MM.1S (cell line): ENCODE data around the gene MIEF1.

Experiments used
- DNase-seq: peaks from one replicate; pipeline ENCODE4 v3.0.0-alpha.2; 2015
- H2AFZ ChIP-seq: fragments of 300-600 bp; sonication (generic); 2 replicates; pipeline ENCODE4 v1.6.0; 2016; ENCODE audit warnings: antibody characterized with exemption, low read length
- H3F3A ChIP-seq: fragments of 300-600 bp; sonication (generic); 2 replicates; pipeline ENCODE4 v1.6.1; 2016; ENCODE audit warnings: mild to moderate bottlenecking, antibody characterized with exemption, low read length, moderate library complexity, mixed read lengths; ENCODE audit not compliant: insufficient read depth
- H3K27ac ChIP-seq: fragments of 300-600 bp; sonication (generic); 2 replicates; pipeline ENCODE4 v1.5.1; 2016; ENCODE audit warnings: mild to moderate bottlenecking, low read length
- H3K27me3 ChIP-seq: fragments of 300-600 bp; sonication (generic); replicated peaks from 2 replicates; pipeline ENCODE4 v1.6.0; 2016; ENCODE audit warnings: low read length; ENCODE audit not compliant: insufficient read depth
- H3K36me3 ChIP-seq: fragments of 300-600 bp; sonication (generic); replicated peaks from 2 replicates; pipeline ENCODE4 v1.6.1; 2016; ENCODE audit warnings: mild to moderate bottlenecking, low read length, mixed read lengths; ENCODE audit not compliant: insufficient read depth
- H3K4me1 ChIP-seq: fragments of 300-600 bp; sonication (generic); 2 replicates; pipeline ENCODE4 v1.6.1; 2016; ENCODE audit warnings: low read length, mixed read lengths
- H3K4me2 ChIP-seq: fragments of 300-600 bp; sonication (generic); 2 replicates; pipeline ENCODE4 v1.6.0; 2016; ENCODE audit warnings: low read depth, low read length
- H3K4me3 ChIP-seq: fragments of 300-600 bp; sonication (generic); 2 replicates; pipeline ENCODE4 v1.5.1; 2016; ENCODE audit warnings: low read length, mixed read lengths
- H3K79me2 ChIP-seq: fragments of 300-600 bp; sonication (generic); 2 replicates; pipeline ENCODE4 v1.6.1; 2016; ENCODE audit warnings: mixed run types, low read length, mixed read lengths
- H3K9ac ChIP-seq: fragments of 300-600 bp; sonication (generic); 2 replicates; pipeline ENCODE4 v1.6.1; 2016; ENCODE audit warnings: low read length, mixed read lengths
- H3K9me2 ChIP-seq: fragments of 300-600 bp; sonication (generic); replicated peaks from 2 replicates; pipeline ENCODE4 v1.6.1; 2016; ENCODE audit warnings: mild to moderate bottlenecking, low read length, mixed read lengths; ENCODE audit not compliant: insufficient read depth
- H3K9me3 ChIP-seq: fragments of 300-600 bp; sonication (generic); replicated peaks from 2 replicates; pipeline ENCODE4 v1.6.1; 2016; ENCODE audit warnings: mild to moderate bottlenecking, low read length, mixed read lengths; ENCODE audit not compliant: insufficient read depth
- H4K20me1 ChIP-seq: fragments of 300-600 bp; sonication (generic); 2 replicates; pipeline ENCODE4 v1.6.1; 2016; ENCODE audit warnings: mild to moderate bottlenecking, low read length, moderate library complexity, mixed read lengths; ENCODE audit not compliant: insufficient read depth
- EZH2 ChIP-seq: fragments of 300-600 bp; sonication (generic); optimal IDR thresholded peaks from 2 replicates; pipeline ENCODE3; 2017; ENCODE audit warnings: low read depth, mild to moderate bottlenecking, antibody characterized with exemption, low read length, mixed read lengths
- EZH2phosphoT487 ChIP-seq: fragments of 300-600 bp; sonication (generic); IDR thresholded peaks from 2 replicates; pipeline ENCODE4 v1.6.1; 2018; ENCODE audit warnings: antibody characterized with exemption, low read length
- TF ChIP-seq, protein P1 (sequence below): fragments of 300-600 bp; sonication (generic); IDR thresholded peaks from 2 replicates; pipeline ENCODE4 v1.5.1; 2016; ENCODE audit warnings: antibody characterized with exemption, low read length, mixed read lengths

MIEF1 gene

GRCh38 chr22:39492186-39492585 is 9.9 kb upstream of the MIEF1 start:
- Histone ChIP-seq H3K4me1 (0 out of 2 replicates have a peak, but pooled peaks cover 7% of the 10 kb centered on the region), H3K9me2 (no peaks in the 10 kb centered on the region), H2AFZ (no peak overlapping the region), H3K9me3 (no peaks in the 10 kb centered on the region), H3K36me3 (no peaks in the 10 kb centered on the region), H3K4me2 (no peak overlapping the region), H3F3A (0 out of 2 replicates have a peak, but pooled peaks cover 8% of the 10 kb centered on the region), H3K79me2 (peaks cover 33% of the 10 kb centered on the region), H3K4me3 (no peak overlapping the region), H3K27me3 (no peaks in the 10 kb centered on the region), H4K20me1 (no peaks in the 10 kb centered on the region; the same call in 1 of the 2 replicates), H3K27ac (no peak overlapping the region), H3K9ac (no peak overlapping the region)
- TF ChIP-seq, protein P1, sequence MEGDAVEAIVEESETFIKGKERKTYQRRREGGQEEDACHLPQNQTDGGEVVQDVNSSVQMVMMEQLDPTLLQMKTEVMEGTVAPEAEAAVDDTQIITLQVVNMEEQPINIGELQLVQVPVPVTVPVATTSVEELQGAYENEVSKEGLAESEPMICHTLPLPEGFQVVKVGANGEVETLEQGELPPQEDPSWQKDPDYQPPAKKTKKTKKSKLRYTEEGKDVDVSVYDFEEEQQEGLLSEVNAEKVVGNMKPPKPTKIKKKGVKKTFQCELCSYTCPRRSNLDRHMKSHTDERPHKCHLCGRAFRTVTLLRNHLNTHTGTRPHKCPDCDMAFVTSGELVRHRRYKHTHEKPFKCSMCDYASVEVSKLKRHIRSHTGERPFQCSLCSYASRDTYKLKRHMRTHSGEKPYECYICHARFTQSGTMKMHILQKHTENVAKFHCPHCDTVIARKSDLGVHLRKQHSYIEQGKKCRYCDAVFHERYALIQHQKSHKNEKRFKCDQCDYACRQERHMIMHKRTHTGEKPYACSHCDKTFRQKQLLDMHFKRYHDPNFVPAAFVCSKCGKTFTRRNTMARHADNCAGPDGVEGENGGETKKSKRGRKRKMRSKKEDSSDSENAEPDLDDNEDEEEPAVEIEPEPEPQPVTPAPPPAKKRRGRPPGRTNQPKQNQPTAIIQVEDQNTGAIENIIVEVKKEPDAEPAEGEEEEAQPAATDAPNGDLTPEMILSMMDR = no peak
- TF ChIP-seq EZH2phosphoT487 = no peak
- DNase-seq = no peak

DNA sequence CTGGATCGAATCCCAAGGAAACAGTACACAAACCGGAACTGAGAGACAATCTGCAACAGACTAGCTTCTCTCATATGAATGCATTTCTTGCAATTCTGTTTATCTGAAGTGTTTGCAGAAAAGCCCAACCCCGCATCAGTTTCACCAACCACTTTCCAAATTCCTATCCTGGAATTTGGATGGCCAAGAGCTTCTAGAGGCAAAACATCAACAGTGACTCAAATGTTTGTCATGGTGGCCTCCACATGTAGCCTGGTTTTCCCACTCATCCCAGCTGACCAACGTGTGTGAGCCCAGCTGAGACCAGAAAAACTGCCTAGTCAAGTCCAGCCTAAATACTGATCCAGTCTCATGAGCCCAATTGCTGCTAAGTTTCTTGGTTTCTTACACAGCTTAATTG is 8.3 kb upstream of the MIEF1 start:
- Histone ChIP-seq H3K27ac (no peak overlapping the region), H3F3A (0 out of 2 replicates have a peak, but pooled peaks cover 8% of the 10 kb centered on the region), H4K20me1 (no peaks in the 10 kb centered on the region), H2AFZ (no peak overlapping the region), H3K27me3 (no peaks in the 10 kb centered on the region), H3K36me3 (no peaks in the 10 kb centered on the region), H3K9me2 (no peaks in the 10 kb centered on the region), H3K9ac (no peak overlapping the region), H3K4me3 (no peak overlapping the region), H3K4me1 (0 out of 2 replicates have a peak, but pooled peaks cover 7% of the 10 kb centered on the region), H3K9me3 (no peaks in the 10 kb centered on the region), H3K4me2 (no peak overlapping the region), H3K79me2 (peaks cover 20% of the 10 kb centered on the region)
- no peak for TF ChIP-seq EZH2phosphoT487
- TF ChIP-seq, protein P1 = no peak
- no peak for TF ChIP-seq EZH2
- no peak for DNase-seq

GRCh38 chr22:39494471-39495120 is 7.5 kb upstream of the MIEF1 start:
- no peaks in the 10 kb centered on the region for H3K9me3 ChIP-seq
- H3K27ac ChIP-seq = no peak overlapping the region
- TF ChIP-seq EZH2phosphoT487 = no peak
- TF ChIP-seq, protein P1 = no peak
- TF ChIP-seq EZH2 = no peak
- no peaks in the 10 kb centered on the region for H3K9me2 ChIP-seq
- H2AFZ ChIP-seq = no peak overlapping the region
- 0 out of 2 replicates have a peak, but pooled peaks cover 7% of the 10 kb centered on the region for H3K4me1 ChIP-seq
- H3K9ac ChIP-seq = no peak overlapping the region
- no peaks in the 10 kb centered on the region for H4K20me1 ChIP-seq
- no peak for DNase-seq
- H3K27me3 ChIP-seq = no peaks in the 10 kb centered on the region
- H3K4me2 ChIP-seq = no peak overlapping the region
- no peaks in the 10 kb centered on the region for H3K36me3 ChIP-seq
- peaks cover 13% of the 10 kb centered on the region for H3K79me2 ChIP-seq
- no peak overlapping the region for H3K4me3 ChIP-seq
- H3F3A ChIP-seq = 0 out of 2 replicates have a peak, but pooled peaks cover 8% of the 10 kb centered on the region
